Measurements from ENCODE around the gene ZNF507. TPM values are rescaled to one million over a fixed set of nuclear protein-coding genes. Genes with fewer than 3 reads are reported as not detected.

Gene ZNF507
- total and polyA plus RNA-seq, 2 of the 8 experiments (the other 6 are each of a cell fraction or from before 2014, with no cell fraction given), result 8.6 to 28.8 TPM

DNA sequence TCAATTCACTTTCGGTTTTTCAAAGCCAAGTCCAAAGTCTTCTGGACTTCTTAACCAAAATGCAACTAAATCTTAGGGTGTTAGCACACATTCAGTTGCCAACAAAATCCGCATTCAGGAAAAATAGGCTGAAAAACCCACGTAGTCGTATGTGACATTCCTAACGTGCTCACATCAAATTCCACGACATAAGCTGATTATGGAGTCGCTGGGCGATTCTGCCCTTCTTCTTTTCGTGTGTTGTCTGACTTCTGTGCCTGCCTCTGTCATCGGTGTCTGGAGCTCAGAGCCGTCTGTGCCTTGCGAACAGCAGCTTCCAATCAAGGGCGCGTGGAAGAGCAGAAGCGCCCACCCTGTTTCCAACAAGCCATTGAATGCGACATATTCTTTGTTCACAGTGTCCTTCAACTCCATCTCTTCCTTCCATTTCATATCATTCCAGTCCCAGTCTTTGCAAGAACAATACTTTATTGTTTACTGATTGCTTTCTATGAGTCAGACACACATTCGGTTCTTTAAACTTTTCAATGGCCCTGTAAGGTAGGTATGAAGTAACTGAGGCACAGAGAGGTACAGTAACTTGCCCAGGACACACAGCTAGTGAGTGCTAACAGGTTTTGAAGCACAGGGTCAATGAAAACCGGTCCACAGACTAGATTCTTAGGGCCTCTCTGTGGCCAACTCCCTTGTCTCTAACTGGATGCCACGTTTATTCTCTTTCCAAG is 8.2 kb upstream of the ZNF507 start:
- Histone ChIP-seq H3K4me3 (ENCODE audit: extremely low read depth in 1 of 4, insufficient read depth in 2 of 4, low read depth in 3 of 4, low read length in 4 of 4) (no peak overlapping the region), H3K4me2 (ENCODE audit: insufficient read depth in 1 of 2, low read depth in 2 of 2, low read length in 2 of 2) (no peak overlapping the region), H3K23ac (ENCODE audit: insufficient read length) (no peak overlapping the region), H4K20me1 (replicated peaks in 1 of 2; ENCODE audit: control insufficient read depth in 1 of 2, insufficient read depth in 2 of 2, low read length in 2 of 2) (no peaks in the 10 kb centered on the region), H3K23me2 (ENCODE audit: low read depth, low read length) (no peaks in the 10 kb centered on the region), H4K8ac (ENCODE audit: extremely low read depth, insufficient read depth, low read length) (no peak overlapping the region), H3K27me3 (replicated peaks in 1 of 4; ENCODE audit: control insufficient read depth in 3 of 4, extremely low read depth in 1 of 4, insufficient read depth in 3 of 4, low read length in 3 of 4) (no peaks in the 10 kb centered on the region), H2BK15ac (ENCODE audit: low read length) (no peak overlapping the region), H2BK20ac (ENCODE audit: low read length) (no peak overlapping the region), H3K79me2 (ENCODE audit: control insufficient read depth in 1 of 2, insufficient read depth in 2 of 2, low read length in 2 of 2) (no peaks in the 10 kb centered on the region), H3K36me3 (ENCODE audit: control insufficient read depth in 2 of 4, insufficient read depth in 4 of 4, low read length in 3 of 4) (no peaks in the 10 kb centered on the region), H3K4ac (replicated peaks; ENCODE audit: insufficient read length, low read depth, low read length) (no peak overlapping the region), H2BK12ac (ENCODE audit: low read depth, low read length) (no peak overlapping the region), H3K79me1 (ENCODE audit: low read depth, low read length) (no peaks in the 10 kb centered on the region), H2AK5ac (ENCODE audit: low read depth, low read length) (no peak overlapping the region), H3K14ac (ENCODE audit: insufficient read length) (no peak overlapping the region), H3K4me1 (replicated peaks in 1 of 4; ENCODE audit: control insufficient read depth in 3 of 4, insufficient read depth in 4 of 4, low read length in 3 of 4) (no peaks in the 10 kb centered on the region), H2BK5ac (ENCODE audit: low read depth, low read length) (no peak overlapping the region), H2BK120ac (replicated peaks; ENCODE audit: low read depth, low read length) (no peak overlapping the region), H4K91ac (replicated peaks; ENCODE audit: insufficient read length, low read length) (no peak overlapping the region), H3K9ac (replicated peaks in 1 of 4; ENCODE audit: extremely low read depth in 1 of 4, low read depth in 3 of 4, low read length in 3 of 4) (no peak overlapping the region), H3K9me3 (ENCODE audit: insufficient read depth in 2 of 2, low read depth in 1 of 2, low read length in 1 of 2) (no peaks in the 10 kb centered on the region), H2AFZ (ENCODE audit: low read length) (peak overlapping the region; percentile 49; the same call in 1 of the 2 replicates), H3K27ac (ENCODE audit: low read depth, low read length) (no peak overlapping the region), H3K18ac (ENCODE audit: extremely low read depth, low read length) (no peak overlapping the region), H4K5ac (ENCODE audit: insufficient read length, low read depth, low read length) (no peak overlapping the region), H3K56ac (replicated peaks; ENCODE audit: insufficient read length, low read depth, low read length) (no peak overlapping the region)
- DNase-seq (ENCODE audit: low read depth in 1 of 2, low spot score in 2 of 2), result no peak
- ChIA-PET CTCF (ENCODE audit: partially characterized antibody) (interaction anchor here (0.7 to 5.9 kb wide), 7 partner anchors 9 to 550 kb away, joined by 3 to 31 read pairs (median 3); no protein-coding TSS in a partner anchor), POLR2A (ENCODE audit: partially characterized antibody) (no interaction called here)
- 80% methylated on average over 19 of the region's 19 CpGs; no CpG with 5 or more reads in 1 of the 2 experiments for WGBS, 2 experiments (ENCODE audit: extremely low coverage in 1 of 2, insufficient coverage in 1 of 2, insufficient read length in 1 of 2, insufficient replicate concordance in 2 of 2, low coverage in 1 of 2, low lambda C conversion rate in 2 of 2, missing lambda C conversion rate in 1 of 2)
- no peak for FAIRE-seq
- TF ChIP-seq SP1 (IDR thresholded peaks at IDR 0.05; ENCODE audit: low read depth, low read length) (no peak), GABPA (IDR thresholded peaks at IDR 0.05; ENCODE audit: borderline replicate concordance, insufficient read depth, low read length) (no peak), HDAC6 (IDR thresholded peaks at IDR 0.05; ENCODE audit: low read depth, low read length) (no peak), PHF8 (conservative IDR thresholded peaks at IDR 0.05; ENCODE audit: low read depth, low read length) (no peak)
- TF ChIP-seq, protein P1, sequence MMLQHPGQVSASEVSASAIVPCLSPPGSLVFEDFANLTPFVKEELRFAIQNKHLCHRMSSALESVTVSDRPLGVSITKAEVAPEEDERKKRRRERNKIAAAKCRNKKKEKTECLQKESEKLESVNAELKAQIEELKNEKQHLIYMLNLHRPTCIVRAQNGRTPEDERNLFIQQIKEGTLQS (IDR thresholded peaks at IDR 0.05; ENCODE audit: insufficient read depth, low read depth, low read length), result no peak
